Loucy (cell line): ENCODE results near the gene PKIB.

Experiments
- EZH2phosphoT487 ChIP-seq: fragments of 200-600 bp; IDR thresholded peaks from 2 replicates; pipeline ENCODE4 v1.6.1; 2018; ENCODE audit warnings: antibody characterized with exemption, mild to moderate bottlenecking, moderate library complexity, borderline replicate concordance
- TF ChIP-seq, protein P1 (sequence below): fragments of 200-600 bp; sonication (generic); conservative IDR thresholded peaks from 2 replicates; pipeline ENCODE4 v1.5.1; 2014; ENCODE audit warnings: mild to moderate bottlenecking, antibody characterized with exemption, low read length

DNA sequence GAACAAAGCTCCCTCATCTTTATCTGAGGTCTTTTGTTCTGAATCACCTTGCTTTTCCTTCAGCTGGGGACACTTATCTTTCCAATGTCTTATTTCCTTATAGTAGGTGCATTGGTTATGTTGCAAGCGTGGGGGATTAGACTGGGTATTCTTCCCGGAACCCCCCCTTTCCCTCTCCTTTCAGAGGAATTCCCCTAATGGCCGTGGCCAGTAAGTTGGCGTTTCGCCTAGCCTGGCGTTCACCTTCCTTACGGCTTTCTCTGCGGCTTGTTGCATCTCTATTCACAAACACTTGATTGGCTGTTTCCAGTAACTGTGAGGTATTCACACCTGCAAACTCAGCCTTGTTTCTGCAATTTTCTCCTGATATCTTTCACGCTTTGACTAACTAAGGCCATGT is 136.5 kb downstream of the PKIB start:
- TF ChIP-seq, protein P1, sequence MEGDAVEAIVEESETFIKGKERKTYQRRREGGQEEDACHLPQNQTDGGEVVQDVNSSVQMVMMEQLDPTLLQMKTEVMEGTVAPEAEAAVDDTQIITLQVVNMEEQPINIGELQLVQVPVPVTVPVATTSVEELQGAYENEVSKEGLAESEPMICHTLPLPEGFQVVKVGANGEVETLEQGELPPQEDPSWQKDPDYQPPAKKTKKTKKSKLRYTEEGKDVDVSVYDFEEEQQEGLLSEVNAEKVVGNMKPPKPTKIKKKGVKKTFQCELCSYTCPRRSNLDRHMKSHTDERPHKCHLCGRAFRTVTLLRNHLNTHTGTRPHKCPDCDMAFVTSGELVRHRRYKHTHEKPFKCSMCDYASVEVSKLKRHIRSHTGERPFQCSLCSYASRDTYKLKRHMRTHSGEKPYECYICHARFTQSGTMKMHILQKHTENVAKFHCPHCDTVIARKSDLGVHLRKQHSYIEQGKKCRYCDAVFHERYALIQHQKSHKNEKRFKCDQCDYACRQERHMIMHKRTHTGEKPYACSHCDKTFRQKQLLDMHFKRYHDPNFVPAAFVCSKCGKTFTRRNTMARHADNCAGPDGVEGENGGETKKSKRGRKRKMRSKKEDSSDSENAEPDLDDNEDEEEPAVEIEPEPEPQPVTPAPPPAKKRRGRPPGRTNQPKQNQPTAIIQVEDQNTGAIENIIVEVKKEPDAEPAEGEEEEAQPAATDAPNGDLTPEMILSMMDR: no peak
- no peak for TF ChIP-seq EZH2phosphoT487
